Uterus (tissue), 4 donors: Measurements from ENCODE around the gene SASH1. TPM values are rescaled to one million over a fixed set of nuclear protein-coding genes. Genes with fewer than 3 reads are reported as not detected.
"Not testable (repeated sequence)": the region's sequence is repeated elsewhere in the genome, so short reads cannot be mapped to it uniquely, and the experiment has no call there.

Source experiments
- DNase-seq, 2 donors: peaks; one replicate each; pipeline ENCODE4 v3.0.0-alpha.2; 2019 to 2020
- H3K27ac ChIP-seq, 2 donors: fragments of 200-600 bp; sonication (generic); 1 replicate in 1 of 2; 2 replicates in 1 of 2; pipeline ENCODE4 v1.5.1; 2016 to 2018
- H3K27me3 ChIP-seq, 2 donors: fragments of 200-600 bp; sonication (generic); one replicate each; pipeline ENCODE4 v1.5.1; 2018 to 2019; ENCODE audit warnings: control low read depth in 1 of 2
- H3K36me3 ChIP-seq, 2 donors: fragments of 200-600 bp; sonication (generic); one replicate each; pipeline ENCODE4 v1.5.1; 2019; ENCODE audit warnings: control low read depth in 1 of 2
- H3K4me1 ChIP-seq, 2 donors: fragments of 200-600 bp; sonication (generic); one replicate each; pipeline ENCODE4 v1.5.1; 2018 to 2019; ENCODE audit warnings: control low read depth in 1 of 2
- H3K4me3 ChIP-seq, 2 donors: fragments of 200-600 bp; sonication (generic); 1 replicate in 1 of 2; 2 replicates in 1 of 2; pipeline ENCODE4 v1.5.1; 2018 to 2019; ENCODE audit warnings: mild to moderate bottlenecking in 1 of 2
- H3K9me3 ChIP-seq, 2 donors: fragments of 200-600 bp; sonication (generic); one replicate each; pipeline ENCODE4 v1.5.1; 2019; ENCODE audit warnings: control low read depth in 1 of 2
- POLR2A ChIP-seq, 2 donors: fragments of 450-650 bp; IDR thresholded peaks; one replicate each; pipeline ENCODE4 v1.6.1; 2016; ENCODE audit warnings: antibody characterized with exemption in 2 of 2, mild to moderate bottlenecking in 1 of 2, moderate library complexity in 1 of 2
- intact Hi-C: fragments of 100-400 bp; cut with DNase I; formaldehyde crosslinking; loops from one replicate; pipeline ENCODE4 v1.15.1; 2023; ENCODE audit warnings: low total_unique reads
- total RNA-seq, 4 donors: library from RNA; depleted of rRNA in 3 of 4; stranded (reverse); fragments of >200 nt in 3 of 4; gene quantifications; one replicate each; pipeline versions ENCODE4 v1.1.0 to v1.2.4, GENCODE V29; 2014 to 2023
- TF ChIP-seq, protein P1 (sequence below), 4 experiments: fragments of 200-600 bp in 2 of 4; fragments of 450-650 bp in 2 of 4; sonication (generic) in 2 of 4; IDR thresholded peaks; one replicate each; pipeline ENCODE4 v1.5.1; 2016 to 2019; ENCODE audit warnings: antibody characterized with exemption in 4 of 4, mild to moderate bottlenecking in 2 of 4, moderate library complexity in 1 of 4
- donor health status: DM: yes; HTN: yes; CAD: no.

The SASH1 gene
- total RNA-seq, 4 donors from 2014 or later: 31.2 to 79.9 (median 54.3) TPM

DNA sequence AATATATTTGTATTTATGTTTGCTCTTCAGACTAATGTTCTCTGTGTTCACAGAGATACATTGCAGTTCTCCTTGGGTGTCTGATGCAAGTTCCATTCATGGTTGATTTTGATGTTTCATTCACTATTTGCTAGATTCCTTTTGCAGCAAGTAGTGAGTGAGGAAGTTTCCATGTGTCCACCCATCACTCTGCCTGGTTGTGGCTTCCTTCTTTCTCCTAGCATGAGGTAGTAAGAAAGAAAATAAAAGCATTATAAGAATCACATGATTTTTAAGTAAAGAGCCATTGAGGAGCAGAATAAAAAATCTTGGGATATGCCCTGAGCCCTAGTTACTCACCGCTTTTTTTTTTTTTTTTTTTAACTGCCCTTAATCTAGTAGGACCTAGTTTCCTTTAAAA, 8.7 kb downstream of the SASH1 start:
- H3K4me1 ChIP-seq: no peaks in the 10 kb centered on the region
- DNase-seq: no peak
- H3K27ac ChIP-seq: peak overlapping the region in 1 of 2 donors; percentile 14
- H3K27me3 ChIP-seq: no peaks in the 10 kb centered on the region
- no peak for TF ChIP-seq POLR2A (IDR thresholded peaks at IDR 0.05)
- TF ChIP-seq, protein P1, sequence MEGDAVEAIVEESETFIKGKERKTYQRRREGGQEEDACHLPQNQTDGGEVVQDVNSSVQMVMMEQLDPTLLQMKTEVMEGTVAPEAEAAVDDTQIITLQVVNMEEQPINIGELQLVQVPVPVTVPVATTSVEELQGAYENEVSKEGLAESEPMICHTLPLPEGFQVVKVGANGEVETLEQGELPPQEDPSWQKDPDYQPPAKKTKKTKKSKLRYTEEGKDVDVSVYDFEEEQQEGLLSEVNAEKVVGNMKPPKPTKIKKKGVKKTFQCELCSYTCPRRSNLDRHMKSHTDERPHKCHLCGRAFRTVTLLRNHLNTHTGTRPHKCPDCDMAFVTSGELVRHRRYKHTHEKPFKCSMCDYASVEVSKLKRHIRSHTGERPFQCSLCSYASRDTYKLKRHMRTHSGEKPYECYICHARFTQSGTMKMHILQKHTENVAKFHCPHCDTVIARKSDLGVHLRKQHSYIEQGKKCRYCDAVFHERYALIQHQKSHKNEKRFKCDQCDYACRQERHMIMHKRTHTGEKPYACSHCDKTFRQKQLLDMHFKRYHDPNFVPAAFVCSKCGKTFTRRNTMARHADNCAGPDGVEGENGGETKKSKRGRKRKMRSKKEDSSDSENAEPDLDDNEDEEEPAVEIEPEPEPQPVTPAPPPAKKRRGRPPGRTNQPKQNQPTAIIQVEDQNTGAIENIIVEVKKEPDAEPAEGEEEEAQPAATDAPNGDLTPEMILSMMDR (IDR thresholded peaks at IDR 0.05): no peak
- no peaks in the 10 kb centered on the region for H3K36me3 ChIP-seq
- H3K9me3 ChIP-seq: no peaks in the 10 kb centered on the region
- H3K4me3 ChIP-seq: no peak overlapping the region
- intact Hi-C loops: no loop called here

DNA sequence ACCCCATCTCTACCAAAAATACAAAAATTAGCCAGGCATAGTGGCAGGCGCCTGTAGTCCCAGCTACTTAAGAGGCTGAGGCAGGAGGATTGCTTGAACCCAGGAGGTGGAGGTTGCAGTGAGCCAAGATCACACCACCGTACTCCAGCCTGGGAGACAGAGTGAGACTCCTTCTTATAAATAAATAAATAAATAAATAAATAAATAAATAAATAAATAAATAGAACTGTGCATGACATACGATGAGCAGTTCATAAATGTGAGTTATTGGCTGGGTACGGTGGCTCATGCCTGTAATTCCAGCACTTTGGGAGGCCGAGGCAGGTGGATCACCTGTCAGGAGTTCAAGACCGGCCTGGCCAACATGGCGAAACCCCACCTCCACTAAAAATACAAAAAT, 9.8 kb downstream of the SASH1 start:
- intact Hi-C loops, DNase-seq, H3K4me1 ChIP-seq, H3K36me3 ChIP-seq, H3K27me3 ChIP-seq, H3K27ac ChIP-seq, H3K9me3 ChIP-seq, H3K4me3 ChIP-seq: not testable (repeated sequence)

DNA sequence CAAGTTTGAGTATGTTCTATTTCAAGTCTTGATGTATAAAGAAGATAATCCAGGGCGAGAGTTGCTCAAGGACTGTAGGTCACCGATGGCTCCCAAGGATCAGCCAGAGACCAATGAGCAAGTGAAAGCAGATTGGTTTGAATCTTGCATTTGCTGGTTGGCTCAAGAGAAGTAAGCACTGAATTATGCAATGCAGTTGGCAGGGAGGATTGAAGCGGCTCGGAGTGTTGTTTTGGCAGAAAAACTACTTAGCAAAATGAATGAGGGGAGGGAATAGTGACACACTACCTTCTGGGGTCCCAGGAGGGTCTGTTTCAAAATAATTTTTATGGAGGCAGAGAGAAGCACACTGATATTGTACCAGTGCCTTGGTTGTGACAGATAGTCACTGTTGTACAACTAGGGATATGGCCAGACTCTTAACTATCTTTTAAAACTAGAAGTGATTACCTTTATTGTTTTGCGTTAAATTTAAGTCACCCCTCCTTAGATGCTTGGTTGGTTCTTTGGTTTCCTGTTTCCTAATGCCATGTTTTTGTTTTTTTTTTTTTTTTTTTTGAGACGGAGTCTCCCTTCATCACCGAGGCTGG, 15.7 kb downstream of the SASH1 start:
- H3K27ac ChIP-seq: peak overlapping the region in 1 of 2 donors; percentile 24
- no peaks in the 10 kb centered on the region for H3K36me3 ChIP-seq
- H3K4me1 ChIP-seq: no peaks in the 10 kb centered on the region
- TF ChIP-seq POLR2A (IDR thresholded peaks at IDR 0.05): no peak
- no peaks in the 10 kb centered on the region for H3K27me3 ChIP-seq
- intact Hi-C loops: no loop called here
- H3K9me3 ChIP-seq: no peaks in the 10 kb centered on the region
- no peak overlapping the region for H3K4me3 ChIP-seq
- DNase-seq: peak; percentile 51 to 64

DNA sequence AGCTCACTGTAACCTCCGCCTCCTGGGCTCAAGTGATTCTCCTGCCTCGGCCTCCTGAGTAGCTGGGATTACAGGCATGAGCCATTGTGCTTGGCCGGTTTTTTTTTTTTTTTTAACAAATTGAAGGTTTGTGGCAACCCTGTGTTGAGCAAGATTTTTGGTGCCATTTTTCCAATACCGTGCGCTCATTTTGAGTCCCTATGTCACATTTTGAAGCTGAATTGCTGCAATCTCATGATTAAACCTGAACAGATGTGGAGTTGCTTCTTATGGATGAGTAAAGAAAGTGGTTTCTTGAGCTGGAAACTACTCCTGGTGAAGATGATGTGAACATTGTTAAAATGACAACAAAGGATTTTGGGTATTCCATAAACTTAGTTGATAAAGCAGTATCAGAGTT, 16.6 kb downstream of the SASH1 start:
- H3K9me3 ChIP-seq: no peaks in the 10 kb centered on the region
- DNase-seq: no peak
- no peak overlapping the region for H3K4me3 ChIP-seq
- H3K4me1 ChIP-seq: no peaks in the 10 kb centered on the region
- no peak overlapping the region for H3K27ac ChIP-seq
- H3K27me3 ChIP-seq: no peaks in the 10 kb centered on the region
- intact Hi-C loops: no loop called here
- TF ChIP-seq, protein P1 (IDR thresholded peaks at IDR 0.05): no peak
- TF ChIP-seq POLR2A (IDR thresholded peaks at IDR 0.05): no peak
- no peaks in the 10 kb centered on the region for H3K36me3 ChIP-seq

DNA sequence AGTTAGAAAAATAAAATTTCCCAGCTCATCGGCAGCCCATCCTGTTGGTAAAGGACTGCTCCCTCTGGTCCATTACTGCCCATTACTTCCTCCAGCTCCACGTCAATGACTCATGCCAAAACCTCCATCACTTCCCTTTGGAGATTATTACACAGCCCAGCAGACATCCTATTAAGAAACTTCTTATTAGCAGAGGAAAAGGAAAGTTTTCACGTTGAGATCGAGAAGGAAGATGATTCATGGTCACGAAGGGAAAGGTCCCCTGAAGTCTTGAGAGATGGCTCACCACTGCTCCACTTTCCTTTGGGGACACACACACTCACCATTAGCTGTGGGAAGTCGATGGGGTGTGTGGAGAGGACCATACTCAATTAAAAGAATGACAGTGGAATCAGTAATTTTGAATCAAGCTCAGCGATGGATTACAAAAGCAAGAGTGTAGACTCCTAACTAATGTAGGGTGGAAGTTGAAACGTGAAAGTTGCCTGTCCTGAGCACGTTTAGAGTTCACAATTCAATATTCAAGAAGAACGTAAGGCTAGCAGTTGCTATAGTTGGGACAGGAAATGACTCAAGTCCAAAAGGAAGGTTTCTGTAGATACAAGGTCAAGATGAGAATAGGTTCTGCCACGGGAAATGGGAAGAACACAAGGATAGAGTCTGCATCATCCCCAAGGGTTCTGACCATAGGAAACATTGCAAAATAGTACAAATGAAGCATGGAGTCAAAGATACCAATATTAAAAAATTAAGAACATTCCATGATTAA, 21.6 kb downstream of the SASH1 start:
- TF ChIP-seq POLR2A (IDR thresholded peaks at IDR 0.05): no peak
- TF ChIP-seq, protein P1 (IDR thresholded peaks at IDR 0.05): no peak
- H3K9me3 ChIP-seq: no peaks in the 10 kb centered on the region
- intact Hi-C loops: no loop called here
- H3K27ac ChIP-seq: peak overlapping the region; percentile 51 to 71
- H3K36me3 ChIP-seq: no peaks in the 10 kb centered on the region
- H3K4me3 ChIP-seq: no peak overlapping the region
- H3K4me1 ChIP-seq: no peaks in the 10 kb centered on the region
- H3K27me3 ChIP-seq: no peaks in the 10 kb centered on the region
- peak in 1 of 2 donors; percentile 37 for DNase-seq

DNA sequence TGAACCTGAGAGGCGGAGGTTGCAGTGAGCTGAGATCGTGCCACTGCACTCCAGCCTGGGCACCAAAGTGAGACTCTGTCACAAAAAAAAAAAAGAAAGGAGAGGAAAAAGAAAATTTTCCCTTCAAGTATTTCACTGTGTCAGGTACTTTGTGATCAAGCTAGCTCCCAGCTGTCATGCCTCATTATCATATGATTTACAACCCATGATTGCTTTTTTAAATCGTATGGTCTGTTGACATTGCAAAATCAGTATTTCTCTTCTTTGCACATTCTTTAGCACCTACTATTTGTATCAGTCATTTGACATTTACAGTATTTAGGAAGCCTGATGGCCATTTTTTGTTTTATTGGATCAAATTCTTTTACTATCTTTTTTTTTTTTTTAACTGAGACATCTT, 22.4 kb downstream of the SASH1 start:
- TF ChIP-seq POLR2A (IDR thresholded peaks at IDR 0.05): no peak
- TF ChIP-seq, protein P1 (IDR thresholded peaks at IDR 0.05): no peak
- Histone ChIP-seq H3K9me3 (no peaks in the 10 kb centered on the region), H3K36me3 (no peaks in the 10 kb centered on the region), H3K27me3 (no peaks in the 10 kb centered on the region), H3K4me3 (no peak overlapping the region), H3K4me1 (no peaks in the 10 kb centered on the region), H3K27ac (peak overlapping the region; percentile 51 to 71)
- intact Hi-C loops: no loop called here
- no peak for DNase-seq
